Neuronal stem cell (in vitro differentiated cells): Measurements from ENCODE around the gene SPATC1L.
A peak's percentile ranks its signal among the peaks of the same experiment; 100 is the strongest.

Experiments
- DNase-seq: peaks from one replicate; pipeline ENCODE4 v3.0.0-alpha.2; 2013; ENCODE audit warnings: low spot score
- H2AFZ ChIP-seq: one replicate; pipeline ENCODE4 v1.6.1; 2013; ENCODE audit warnings: mild to moderate bottlenecking, low read length, inconsistent platforms
- H2AK5ac ChIP-seq: 2 replicates; pipeline ENCODE4 v1.6.1; 2013; ENCODE audit warnings: low read depth, mild to moderate bottlenecking, inconsistent platforms, low read length, moderate library complexity, mixed read lengths
- H2BK120ac ChIP-seq: 2 replicates; pipeline ENCODE4 v1.6.1; 2013; ENCODE audit warnings: low read depth, mild to moderate bottlenecking, inconsistent platforms, low read length, moderate library complexity, mixed read lengths
- H2BK12ac ChIP-seq: one replicate; pipeline ENCODE4 v1.6.1; 2013; ENCODE audit warnings: low read length, inconsistent platforms
- H2BK15ac ChIP-seq: 2 replicates; pipeline ENCODE4 v1.6.1; 2013; ENCODE audit warnings: mild to moderate bottlenecking, low read length, inconsistent platforms, mixed read lengths
- H2BK5ac ChIP-seq: one replicate; pipeline ENCODE4 v1.6.1; 2013; ENCODE audit warnings: inconsistent platforms, mild to moderate bottlenecking, low read length, moderate library complexity
- H3K14ac ChIP-seq: one replicate; pipeline ENCODE4 v1.6.1; 2013; ENCODE audit warnings: low read length, inconsistent platforms
- H3K18ac ChIP-seq: 2 replicates; pipeline ENCODE4 v1.6.1; 2013; ENCODE audit warnings: low read length, inconsistent platforms
- H3K23ac ChIP-seq: 2 replicates; pipeline ENCODE4 v1.6.1; 2013; ENCODE audit warnings: low read depth, mild to moderate bottlenecking, mixed read lengths, low read length, inconsistent platforms; ENCODE audit not compliant: poor library complexity
- H3K27ac ChIP-seq: replicated peaks from 3 replicates; pipeline ENCODE4 v1.5.1; 2013; ENCODE audit warnings: low read length, inconsistent platforms
- H3K27me3 ChIP-seq, 3 experiments: 2 replicates each; pipeline ENCODE4 v1.6.1; 2013; ENCODE audit warnings: low read length in 3 of 3, mild to moderate bottlenecking in 2 of 3, inconsistent platforms in 1 of 3, low read depth in 1 of 3, mixed read lengths in 1 of 3, moderate library complexity in 1 of 3; ENCODE audit not compliant: control insufficient read depth in 3 of 3, insufficient read depth in 3 of 3
- H3K36me3 ChIP-seq, 2 donors: replicated peaks in 1 of 2; 2 replicates each; pipeline ENCODE4 v1.6.1; 2013; ENCODE audit warnings: low read length in 2 of 2; ENCODE audit not compliant: control insufficient read depth in 2 of 2, insufficient read depth in 2 of 2
- H3K4ac ChIP-seq: 2 replicates; pipeline ENCODE4 v1.6.1; 2013; ENCODE audit warnings: inconsistent platforms, mild to moderate bottlenecking, low read length, moderate library complexity
- H3K4me1 ChIP-seq, 2 donors: 1 replicate in 1 of 2; 2 replicates in 1 of 2; pipeline ENCODE4 v1.6.1; 2013; ENCODE audit warnings: low read length in 2 of 2, low read depth in 1 of 2; ENCODE audit not compliant: control insufficient read depth in 2 of 2, insufficient read depth in 1 of 2
- H3K4me2 ChIP-seq: one replicate; pipeline ENCODE4 v1.6.1; 2013; ENCODE audit warnings: mild to moderate bottlenecking, low read length, inconsistent platforms; ENCODE audit not compliant: insufficient read depth, poor library complexity, severe bottlenecking
- H3K4me3 ChIP-seq, 2 donors: 2 replicates each; pipeline ENCODE4 v1.5.1; 2013; ENCODE audit warnings: low read length in 2 of 2, mild to moderate bottlenecking in 2 of 2, inconsistent platforms in 1 of 2, moderate library complexity in 1 of 2
- H3K79me1 ChIP-seq: one replicate; pipeline ENCODE4 v1.6.1; 2013; ENCODE audit warnings: low read depth, mild to moderate bottlenecking, inconsistent platforms, low read length, moderate library complexity
- H3K9ac ChIP-seq: one replicate; pipeline ENCODE4 v1.6.1; 2013; ENCODE audit warnings: mild to moderate bottlenecking, low read depth, low read length, inconsistent platforms; ENCODE audit not compliant: poor library complexity
- H3K9me3 ChIP-seq, 2 donors: replicated peaks in 1 of 2; 2 replicates each; pipeline versions ENCODE3 to v1.6.1; 2013; ENCODE audit warnings: low read length in 2 of 2, mild to moderate bottlenecking in 2 of 2, inconsistent platforms in 1 of 2, low read depth in 1 of 2, mixed read lengths in 1 of 2, moderate library complexity in 1 of 2; ENCODE audit not compliant: control insufficient read depth in 2 of 2, insufficient read depth in 1 of 2
- H4K8ac ChIP-seq: one replicate; pipeline ENCODE4 v1.6.1; 2013; ENCODE audit warnings: low read depth, mild to moderate bottlenecking, inconsistent platforms, low read length, moderate library complexity
- H4K91ac ChIP-seq: one replicate; pipeline ENCODE4 v1.6.1; 2013; ENCODE audit warnings: low read length, low read depth, mild to moderate bottlenecking, inconsistent platforms; ENCODE audit not compliant: poor library complexity
- WGBS, 2 donors: extraction: QIAGEN DNeasy Blood & Tissue Kit; methylation state at CpG; one replicate each; pipeline ENCODE4 v1.1.7; 2013; ENCODE audit warnings: missing lambda C conversion rate in 2 of 2, mixed read lengths in 1 of 2; ENCODE audit not compliant: insufficient read length in 2 of 2, insufficient replicate concordance in 1 of 2; ENCODE audit errors: extremely low coverage in 2 of 2; 5-methylcytosine and 5-hydroxymethylcytosine counted together

Gene SPATC1L

DNA sequence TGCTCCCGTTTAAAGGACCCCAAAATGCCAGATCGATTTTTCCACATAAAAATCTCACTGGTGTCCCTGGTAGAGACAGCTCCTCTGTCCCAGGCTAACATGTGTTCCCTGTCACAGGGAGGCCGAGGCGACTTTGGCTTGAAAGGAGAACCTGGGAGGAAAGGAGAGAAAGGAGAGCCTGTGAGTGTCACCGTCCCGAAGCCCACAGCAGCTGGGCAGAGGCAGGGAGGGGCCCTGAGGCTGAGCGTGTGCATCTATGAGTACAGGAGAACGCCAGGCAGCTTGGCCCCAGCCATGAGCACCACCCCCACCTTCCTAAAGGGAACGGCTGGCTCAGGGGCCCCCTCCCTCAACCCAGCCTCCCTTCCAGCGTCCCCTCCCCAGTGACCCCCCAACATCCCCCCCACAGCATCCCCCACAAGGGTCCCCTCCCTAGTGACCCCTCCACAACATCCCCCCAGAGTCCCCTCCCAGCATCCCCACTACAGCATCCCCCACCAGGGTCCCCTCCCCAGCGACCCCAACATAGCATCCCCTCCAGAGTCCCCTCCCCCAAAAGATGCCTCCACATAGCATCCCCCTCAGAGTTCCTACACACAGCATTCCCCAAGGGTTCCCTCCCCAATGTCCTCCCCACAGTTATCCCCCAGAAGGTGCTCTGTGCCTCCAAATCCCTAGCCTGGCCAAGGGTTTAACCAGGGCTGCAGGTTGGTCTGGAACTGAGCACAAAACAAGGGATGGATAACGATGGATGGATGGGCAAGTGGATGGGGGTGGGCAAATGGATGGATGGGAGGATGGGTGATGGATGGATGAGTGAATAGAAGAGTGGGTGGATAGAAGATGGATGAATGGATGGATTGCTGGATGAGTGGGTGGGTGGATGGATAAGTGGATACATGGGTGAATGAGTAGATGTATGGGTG is 61.2 kb downstream of the SPATC1L start:
- peaks cover 3% of the 10 kb centered on the region for H3K79me1 ChIP-seq
- no peak overlapping the region for H2BK120ac ChIP-seq
- no peak overlapping the region for H2AK5ac ChIP-seq
- no CpG with 5 or more reads among the region's 12 CpGs for WGBS, 2 donors
- H3K27ac ChIP-seq, result no peak overlapping the region
- DNase-seq, result no peak
- H3K9ac ChIP-seq, result no peak overlapping the region
- no peak overlapping the region for H2BK12ac ChIP-seq
- H3K4ac ChIP-seq, result no peak overlapping the region
- H3K9me3 ChIP-seq, result no peaks in the 10 kb centered on the region
- H3K23ac ChIP-seq, result no peak overlapping the region
- H3K4me2 ChIP-seq, result no peak overlapping the region
- no peaks in the 10 kb centered on the region for H3K4me1 ChIP-seq
- no peak overlapping the region for H4K91ac ChIP-seq
- no peaks in the 10 kb centered on the region for H3K36me3 ChIP-seq
- no peak overlapping the region for H3K14ac ChIP-seq
- peak overlapping the region; percentile 38 for H3K18ac ChIP-seq
- no peaks in the 10 kb centered on the region for H3K27me3 ChIP-seq
- no peak overlapping the region for H4K8ac ChIP-seq
- no peak overlapping the region for H2BK5ac ChIP-seq
- no peak overlapping the region for H2BK15ac ChIP-seq
- no peak overlapping the region for H2AFZ ChIP-seq
- no peak overlapping the region for H3K4me3 ChIP-seq

DNA sequence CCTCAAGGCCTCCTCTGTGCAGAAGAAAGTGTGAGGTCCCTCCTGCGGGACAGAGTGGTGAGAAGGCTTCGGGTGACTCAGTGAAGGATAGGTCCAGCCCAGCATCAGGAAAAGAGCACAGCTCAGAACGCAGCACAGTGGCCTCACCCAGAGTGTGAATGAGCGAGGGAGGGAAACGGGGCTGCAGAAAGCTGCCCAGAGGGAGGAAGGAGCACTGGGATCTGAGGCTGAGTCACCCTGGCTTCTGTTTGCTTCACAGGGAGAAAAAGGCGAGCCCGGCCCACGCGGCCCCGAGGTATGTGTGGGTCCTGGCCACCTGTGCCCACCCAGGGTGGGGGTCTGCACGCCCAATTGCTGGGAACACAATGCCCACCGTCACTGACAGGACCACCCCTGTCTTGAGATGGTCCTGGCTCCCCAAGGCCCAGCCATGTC is 62.0 kb downstream of the SPATC1L start:
- H3K4me3 ChIP-seq, result no peak overlapping the region
- H2BK15ac ChIP-seq, result no peak overlapping the region
- no peak overlapping the region for H3K4me2 ChIP-seq
- H2BK12ac ChIP-seq, result no peak overlapping the region
- H3K27me3 ChIP-seq, result no peaks in the 10 kb centered on the region
- H3K79me1 ChIP-seq, result peaks cover 3% of the 10 kb centered on the region
- no peak overlapping the region for H2BK120ac ChIP-seq
- H3K9me3 ChIP-seq, result no peaks in the 10 kb centered on the region
- no peak overlapping the region for H3K27ac ChIP-seq
- H3K18ac ChIP-seq, result no peak overlapping the region
- no peak for DNase-seq
- H4K8ac ChIP-seq, result no peak overlapping the region
- no peak overlapping the region for H3K4ac ChIP-seq
- H2AK5ac ChIP-seq, result no peak overlapping the region
- H3K14ac ChIP-seq, result no peak overlapping the region
- H2BK5ac ChIP-seq, result no peak overlapping the region
- no peak overlapping the region for H3K9ac ChIP-seq
- H3K36me3 ChIP-seq, result no peaks in the 10 kb centered on the region
- H2AFZ ChIP-seq, result no peak overlapping the region
- H3K4me1 ChIP-seq, result no peaks in the 10 kb centered on the region
- H3K23ac ChIP-seq, result no peak overlapping the region
- no CpG with 5 or more reads among the region's 12 CpGs for WGBS, 2 donors
- no peak overlapping the region for H4K91ac ChIP-seq

DNA sequence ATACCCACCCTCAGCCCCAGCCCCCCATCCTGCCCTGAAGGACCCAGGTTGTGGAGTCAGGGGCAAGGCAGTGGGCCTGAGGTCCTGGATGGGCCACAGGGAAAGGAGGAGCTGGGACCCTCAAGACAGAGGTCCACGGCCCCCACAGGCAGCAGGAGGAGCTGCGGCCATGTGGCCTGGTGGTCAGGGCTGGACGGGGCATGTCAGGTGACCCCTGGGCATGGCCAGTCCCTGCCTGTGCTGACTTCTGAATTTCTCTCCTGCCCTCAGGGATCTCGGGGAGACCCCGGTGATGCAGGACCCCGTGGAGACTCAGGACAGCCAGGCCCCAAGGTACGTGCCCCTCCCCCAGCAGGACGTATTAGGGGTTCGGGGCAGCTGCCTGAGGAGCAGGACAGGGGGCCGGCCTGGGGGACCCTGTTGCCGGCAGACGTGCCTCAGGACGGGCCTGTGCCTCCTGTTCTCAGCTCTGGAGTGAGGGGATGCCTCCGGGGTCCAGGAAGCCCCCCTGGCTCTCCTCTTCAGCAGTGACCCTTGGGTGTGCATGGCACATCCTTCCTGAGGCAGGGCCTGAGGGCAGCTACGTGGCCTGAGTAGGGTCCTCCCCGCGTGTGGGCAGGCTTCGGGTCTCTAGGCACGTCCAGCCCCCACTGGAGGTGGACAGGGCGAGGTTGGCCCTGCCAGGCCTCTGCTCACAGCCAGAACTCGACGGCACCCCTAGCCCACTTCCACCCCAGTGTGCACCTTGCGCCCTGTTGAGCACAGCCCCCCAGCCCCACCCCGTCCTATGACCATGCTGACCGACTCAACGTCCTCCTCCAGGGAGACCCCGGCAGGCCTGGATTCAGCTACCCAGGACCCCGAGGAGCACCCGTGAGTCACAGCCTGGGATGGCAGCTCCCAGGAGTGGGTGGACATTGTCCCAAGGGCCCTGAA is 62.7 kb downstream of the SPATC1L start:
- no peak for DNase-seq

More for the DNA sequence above, 62.7 kb downstream of the SPATC1L start:
- no peak overlapping the region for H3K4me3 ChIP-seq
- H2BK5ac ChIP-seq, result no peak overlapping the region
- H2AK5ac ChIP-seq, result peak overlapping the region; percentile 70
- H2BK15ac ChIP-seq, result peak overlapping the region; percentile 6
- H3K36me3 ChIP-seq, result no peaks in the 10 kb centered on the region
- no peak overlapping the region for H2AFZ ChIP-seq
- WGBS, 2 donors, result no CpG with 5 or more reads among the region's 29 CpGs
- H3K18ac ChIP-seq, result peak overlapping the region; percentile 2
- no peak overlapping the region for H3K27ac ChIP-seq
- peak overlapping the region; percentile 98 for H3K14ac ChIP-seq
- H3K9ac ChIP-seq, result no peak overlapping the region
- no peak overlapping the region for H3K23ac ChIP-seq
- peak overlapping the region; percentile 25 for H2BK12ac ChIP-seq
- peaks cover 3% of the 10 kb centered on the region for H3K79me1 ChIP-seq
- no peaks in the 10 kb centered on the region for H3K4me1 ChIP-seq
- H3K4ac ChIP-seq, result peak overlapping the region; percentile 66
- no peak overlapping the region for H3K4me2 ChIP-seq
- no peak overlapping the region for H2BK120ac ChIP-seq
- H3K27me3 ChIP-seq, result no peaks in the 10 kb centered on the region
- H4K8ac ChIP-seq, result no peak overlapping the region
- no peak overlapping the region for H4K91ac ChIP-seq
- no peaks in the 10 kb centered on the region for H3K9me3 ChIP-seq
